Panc1 (cell line): ENCODE data around the gene FBLN2. TPM values are rescaled to one million over a fixed set of nuclear protein-coding genes. Genes with fewer than 3 reads are reported as not detected.

Experiments
- ATAC-seq: fragments of 200-7000 bp; cut with Tn5 transposase; 2 replicates; pipeline ENCODE4 v1.9.1; 2020; ENCODE audit warnings: mild to moderate bottlenecking, moderate library complexity
- BruUV-seq: library from RNA; stranded (reverse); fragments of 400-500 nt; replicated peaks from 2 replicates; lab custom pipeline; 2021; lab: Mats Ljungman, UMichigan
- CTCF ChIA-PET: fragments of 300-600 bp; sonication (Branson Sonifier 250); formaldehyde crosslinking; loops from one replicate; lab custom pipeline; 2022; ENCODE audit warnings: antibody characterized with exemption; lab: Charles Lee
- POLR2A ChIA-PET: fragments of 300-600 bp; sonication (Branson Sonifier 250); formaldehyde crosslinking; loops from one replicate; lab custom pipeline; 2022; ENCODE audit warnings: antibody characterized with exemption; lab: Charles Lee
- DNase-seq: peaks from one replicate; pipeline ENCODE4 v3.0.0-alpha.2; 2010; ENCODE audit warnings: low read depth, low spot score
- H3K27ac ChIP-seq: 2 replicates; pipeline ENCODE4 v1.5.1; 2011; ENCODE audit warnings: mild to moderate bottlenecking, low read length, inconsistent platforms
- H3K27me3 ChIP-seq: fragments of 200-500 bp; sonication (Bioruptor generic); 2 replicates; pipeline ENCODE4 v1.6.0; 2014; ENCODE audit warnings: low read length, inconsistent platforms; ENCODE audit not compliant: control insufficient read depth, insufficient read depth
- H3K36me3 ChIP-seq: fragments of 200-500 bp; sonication (Bioruptor generic); 2 replicates; pipeline ENCODE4 v1.5.1; 2014; ENCODE audit warnings: inconsistent platforms, mild to moderate bottlenecking, low read length, moderate library complexity; ENCODE audit not compliant: control insufficient read depth, insufficient read depth
- H3K4me1 ChIP-seq: 2 replicates; pipeline ENCODE4 v1.5.1; 2011; ENCODE audit warnings: inconsistent platforms, mild to moderate bottlenecking, low read length, moderate library complexity; ENCODE audit not compliant: control insufficient read depth, insufficient read depth
- H3K4me3 ChIP-seq, 2 experiments: 2 replicates each; pipeline ENCODE4 v1.5.1; 2011 to 2012; ENCODE audit warnings: low read depth in 2 of 2, low read length in 2 of 2, mild to moderate bottlenecking in 2 of 2, inconsistent platforms in 1 of 2, moderate library complexity in 1 of 2
- H3K9me3 ChIP-seq: fragments of 200-500 bp; sonication (Bioruptor generic); 2 replicates; pipeline ENCODE4 v1.5.1; 2014; ENCODE audit warnings: low read depth, mild to moderate bottlenecking, inconsistent platforms, low read length, moderate library complexity; ENCODE audit not compliant: control insufficient read depth, insufficient read depth
- CTCF ChIP-seq: fragments of 450-650 bp; IDR thresholded peaks from 2 replicates; pipeline ENCODE4 v1.5.1; 2017; ENCODE audit warnings: mild to moderate bottlenecking
- POLR2AphosphoS5 ChIP-seq: IDR thresholded peaks from 2 replicates; pipeline ENCODE4 v1.6.1; 2012; ENCODE audit warnings: mild to moderate bottlenecking, low read depth, low read length, moderate library complexity
- REST ChIP-seq, 2 experiments: IDR thresholded peaks; 2 replicates each; pipeline ENCODE4 v1.6.1; 2011 to 2012; ENCODE audit warnings: low read depth in 2 of 2, control low read depth in 1 of 2, low read length in 1 of 2, mild to moderate bottlenecking in 1 of 2, moderate library complexity in 1 of 2; ENCODE audit not compliant: insufficient read depth in 1 of 2
- SIN3A ChIP-seq: IDR thresholded peaks from 2 replicates; pipeline ENCODE4 v1.6.1; 2012; ENCODE audit warnings: low read depth, mild to moderate bottlenecking, low read length, moderate library complexity, borderline replicate concordance; ENCODE audit not compliant: insufficient read depth
- TCF7L2 ChIP-seq: IDR thresholded peaks from 2 replicates; pipeline ENCODE4 v1.6.1; 2011; ENCODE audit warnings: mild to moderate bottlenecking, low read depth, low read length, inconsistent platforms
- in situ Hi-C: cut with HindIII; loops from 2 replicates; pipeline ENCODE4 v1.10.0; 2016; ENCODE audit warnings: low sequenced_read_pairs, low pct_unique_long_range_greater_than_20kb
- intact Hi-C: fragments of 100-400 bp; cut with micrococcal nuclease; formaldehyde crosslinking; loops from one replicate; pipeline ENCODE4 v1.10.0; 2022; ENCODE audit not compliant: unreplicated experiment
- total RNA-seq: library from RNA; stranded (reverse); gene quantifications from one replicate; pipeline ENCODE4 v1.2.1, GENCODE V29; 2021; ENCODE audit not compliant: unreplicated experiment

FBLN2 gene
- total RNA-seq, 1 experiment from 2014 or later = 0.44 TPM

GRCh38 chr3:13505147-13506130 is 43.5 kb upstream of the FBLN2 start:
- ChIA-PET CTCF (no interaction called here), POLR2A (interaction anchor here (0.6 kb wide), 1 partner anchor 23 kb away, joined by 12 read pairs; no protein-coding TSS in a partner anchor)
- TF ChIP-seq SIN3A = no peak
- no peak for TF ChIP-seq REST (IDR thresholded peaks at IDR 0.05; ENCODE audit: insufficient read depth in 1 of 2, low read depth in 2 of 2, low read length in 1 of 2)
- no peak for TF ChIP-seq POLR2AphosphoS5
- no peak for TF ChIP-seq CTCF
- TF ChIP-seq TCF7L2 = no peak
- no peaks in the 10 kb centered on the region for H3K36me3 ChIP-seq
- no peak overlapping the region for H3K27ac ChIP-seq
- intact Hi-C loops (no loop called here), in situ Hi-C loops (no loop called here)
- no peak overlapping the region for H3K4me3 ChIP-seq
- H3K9me3 ChIP-seq = no peaks in the 10 kb centered on the region
- no peak for DNase-seq
- no TSS peak for BruUV-seq
- H3K4me1 ChIP-seq = peaks cover 9% of the 10 kb centered on the region
- ATAC-seq = 0 out of 2 replicates have a peak, but pooled peaks have one; percentile 2
- H3K27me3 ChIP-seq = no peaks in the 10 kb centered on the region

GRCh38 chr3:13506239-13506638 is 42.7 kb upstream of the FBLN2 start:
- CTCF ChIA-PET = no interaction called here
- Histone ChIP-seq H3K9me3 (no peaks in the 10 kb centered on the region), H3K27ac (no peak overlapping the region), H3K36me3 (no peaks in the 10 kb centered on the region), H3K4me1 (peaks cover 9% of the 10 kb centered on the region), H3K27me3 (no peaks in the 10 kb centered on the region), H3K4me3 (no peak overlapping the region)
- ATAC-seq = no peak
- TF ChIP-seq REST (IDR thresholded peaks at IDR 0.05; ENCODE audit: insufficient read depth in 1 of 2, low read depth in 2 of 2, low read length in 1 of 2) (no peak), POLR2AphosphoS5 (no peak), CTCF (no peak), TCF7L2 (no peak), SIN3A (no peak)
- DNase-seq = no peak
- POLR2A ChIA-PET = interaction anchor here (0.6 kb wide), 1 partner anchor 22 kb away, joined by 12 read pairs; no protein-coding TSS in a partner anchor
- intact Hi-C loops = no loop called here
- BruUV-seq = no TSS peak
- in situ Hi-C loops = no loop called here
